RWPE1 (cell line): ENCODE measurements around the gene STAG1.

Source experiments
- CTCF ChIA-PET: fragments of 350-600 bp; sonication (Branson Sonifier 250); formaldehyde crosslinking; extraction: SDS; loops from one replicate; lab custom pipeline; 2021; lab: Yijun Ruan, JAX
- POLR2A ChIA-PET: fragments of 400-600 bp; formaldehyde crosslinking; extraction: SDS; loops from one replicate; lab custom pipeline; 2020; ENCODE audit warnings: antibody characterized with exemption; ENCODE audit not compliant: low non-redundant PET; lab: Yijun Ruan, JAX
- DNase-seq: peaks from one replicate; pipeline ENCODE4 v3.0.0; 2012; ENCODE audit warnings: low spot score
- H3K27ac ChIP-seq: fragments of 450-650 bp; 2 replicates; pipeline ENCODE4 v1.5.1; 2017
- CTCF ChIP-seq: fragments of 450-650 bp; conservative IDR thresholded peaks from 2 replicates; pipeline ENCODE4 v1.5.1; 2017; ENCODE audit warnings: low read depth, mild to moderate bottlenecking

Gene STAG1

GRCh38 chr3:136505676-136506075 lies 246.5 kb downstream of the STAG1 start:
- DNase-seq = no peak
- H3K27ac ChIP-seq = no peak overlapping the region
- no peak for TF ChIP-seq CTCF
- CTCF ChIA-PET = no interaction called here
- POLR2A ChIA-PET = no interaction called here

- TF ChIP-seq CTCF = no peak
- POLR2A ChIA-PET = no interaction called here
- no peak overlapping the region for H3K27ac ChIP-seq
- no peak for DNase-seq
- CTCF ChIA-PET = no interaction called here
Observed at GRCh38 chr3:136503056-136503455, 249.1 kb downstream of the STAG1 start.

- no peak for DNase-seq
- CTCF ChIA-PET = no interaction called here
- no peak for TF ChIP-seq CTCF
- POLR2A ChIA-PET = no interaction called here
- H3K27ac ChIP-seq = no peak overlapping the region
Observed at GRCh38 chr3:136498919-136499447, 253.2 kb downstream of the STAG1 start.

GRCh38 chr3:136495213-136495612 lies 257.0 kb downstream of the STAG1 start:
- ChIA-PET POLR2A (no interaction called here), CTCF (no interaction called here)
- no peak for TF ChIP-seq CTCF
- H3K27ac ChIP-seq = no peak overlapping the region
- no peak for DNase-seq

GRCh38 chr3:136490646-136491405 lies 261.4 kb downstream of the STAG1 start:
- POLR2A ChIA-PET = no interaction called here
- no peak for TF ChIP-seq CTCF
- no peak overlapping the region for H3K27ac ChIP-seq
- DNase-seq = no peak
- CTCF ChIA-PET = no interaction called here

GRCh38 chr3:136485777-136486176 lies 266.4 kb downstream of the STAG1 start:
- H3K27ac ChIP-seq = no peak overlapping the region
- DNase-seq = no peak
- POLR2A ChIA-PET = no interaction called here
- TF ChIP-seq CTCF = no peak
- CTCF ChIA-PET = no interaction called here
